Mucosa of gallbladder (tissue), 1 donor: ENCODE data around the gene RUFY2. TPM values are rescaled to one million over a fixed set of nuclear protein-coding genes. Genes with fewer than 3 reads are reported as not detected.

ENCODE experiments used
- DNase-seq: peaks from one replicate; pipeline ENCODE4 v3.0.0-alpha.2; 2020; ENCODE audit warnings: low spot score
- total RNA-seq: library from RNA; stranded (reverse); gene quantifications from one replicate; pipeline ENCODE4 v1.2.1, GENCODE V29; 2021
- donor health status: DM: no; HTN: no; CAD: no.

The RUFY2 gene
- total RNA-seq, 1 donor from 2014 or later, result 25.0 TPM

DNA sequence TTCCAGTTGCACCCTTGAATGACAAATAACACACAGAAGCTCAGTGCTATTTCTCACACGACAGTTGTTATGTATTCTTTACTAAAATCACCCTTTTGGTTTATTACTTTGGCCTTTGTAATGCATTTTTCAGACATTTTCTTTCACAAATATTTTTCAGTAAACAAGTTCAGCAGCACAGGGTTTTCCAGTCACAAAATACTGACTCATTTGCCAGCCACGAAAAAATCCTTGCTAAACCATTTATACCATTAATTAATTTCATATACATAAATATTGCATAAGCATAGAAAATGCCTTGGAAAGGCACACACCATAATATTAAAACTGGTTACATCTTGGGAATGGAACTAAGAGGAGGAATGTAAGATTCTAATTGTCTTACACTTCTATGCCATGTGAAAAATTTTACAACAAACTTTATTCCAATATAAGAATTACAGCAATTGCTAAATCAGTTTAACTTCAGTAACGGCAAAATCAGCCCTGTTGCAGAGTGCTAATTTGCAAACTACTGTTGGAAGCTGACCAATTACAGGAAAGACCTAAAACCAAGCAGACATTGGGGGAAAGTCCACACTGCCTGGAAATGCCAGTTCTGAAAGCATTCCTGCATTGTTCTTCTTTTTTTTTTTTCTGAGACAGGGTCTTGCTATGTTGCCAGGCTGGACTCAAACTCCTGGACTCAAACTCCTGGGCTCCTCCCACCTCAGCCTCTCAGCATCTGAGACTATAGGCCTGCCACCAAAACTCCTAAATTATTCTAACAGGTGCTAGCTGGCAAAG is 42.8 kb downstream of the RUFY2 start:
- no peak for DNase-seq

GRCh38 chr10:68362590-68362989 is 44.5 kb downstream of the RUFY2 start:
- no peak for DNase-seq

DNA sequence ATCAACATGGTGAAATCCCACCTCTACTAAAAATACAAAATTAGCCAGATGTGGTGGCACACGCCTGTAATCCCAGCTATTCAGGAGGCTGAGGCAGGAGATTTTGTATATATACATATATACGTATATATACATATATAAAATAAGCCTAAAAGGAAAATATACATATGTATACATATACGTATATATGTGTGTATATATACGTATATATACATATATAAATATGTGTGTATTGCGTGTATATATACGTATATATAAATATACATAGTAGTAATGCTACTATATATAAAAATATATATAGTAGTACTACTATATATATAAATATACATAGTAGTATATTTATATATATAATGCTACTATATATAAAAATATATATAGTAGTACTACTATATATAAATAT is 47.9 kb downstream of the RUFY2 start:
- DNase-seq, result no peak

DNA sequence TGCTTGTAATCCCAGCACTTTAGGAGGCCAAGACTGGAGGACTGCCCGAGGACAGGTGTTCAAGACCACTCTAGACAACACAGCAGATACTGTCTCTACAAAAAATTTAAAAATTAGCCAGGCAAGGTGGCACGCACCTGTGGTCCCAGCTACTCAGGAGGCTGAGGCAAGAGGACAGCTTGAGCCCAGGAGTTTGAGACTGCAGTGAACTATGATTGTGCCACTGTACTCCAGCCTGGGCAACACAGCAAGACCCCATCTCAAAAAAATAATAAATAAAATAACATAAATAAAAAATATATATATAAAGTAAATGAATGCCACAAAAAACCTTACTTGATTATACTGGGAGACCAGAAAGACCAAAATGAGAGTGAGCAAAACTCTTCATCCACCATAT is 53.5 kb downstream of the RUFY2 start:
- DNase-seq, result no peak

- peak; percentile 16 for DNase-seq
Measured at GRCh38 chr10:68348265-68348741, 58.8 kb downstream of the RUFY2 start.

GRCh38 chr10:68346774-68347173 is 60.3 kb downstream of the RUFY2 start:
- DNase-seq, result no peak

- no peak for DNase-seq
Measured at GRCh38 chr10:68345621-68346020, 61.5 kb downstream of the RUFY2 start.

DNA sequence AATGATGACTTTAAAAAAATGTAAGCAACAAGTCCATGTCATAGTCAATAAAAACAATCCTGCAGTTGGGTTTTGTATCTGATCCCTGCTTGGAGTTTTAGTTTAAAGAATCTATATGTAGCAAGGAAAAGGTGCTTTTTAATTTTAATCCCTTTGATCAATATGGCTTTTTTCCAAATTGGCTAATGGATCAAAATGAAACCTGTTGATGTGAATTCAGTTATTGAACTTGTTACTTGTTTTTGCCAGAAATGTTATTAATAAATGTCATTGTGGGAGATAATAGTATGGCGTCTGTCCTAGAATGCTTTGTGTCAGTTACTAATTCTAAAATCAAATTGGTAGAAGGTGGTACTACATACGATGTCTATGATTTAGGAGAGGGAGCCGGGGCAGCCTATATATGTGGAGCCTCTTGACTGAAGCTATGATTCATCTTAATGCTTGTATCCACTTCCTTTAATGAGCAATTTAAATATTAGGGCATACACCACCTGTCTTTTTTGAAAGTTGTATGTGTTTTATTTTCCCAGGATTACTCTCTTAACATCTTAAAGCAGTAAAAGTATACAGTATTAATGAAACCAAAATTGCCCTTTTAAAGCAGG is 64.1 kb downstream of the RUFY2 start:
- no peak for DNase-seq

DNA sequence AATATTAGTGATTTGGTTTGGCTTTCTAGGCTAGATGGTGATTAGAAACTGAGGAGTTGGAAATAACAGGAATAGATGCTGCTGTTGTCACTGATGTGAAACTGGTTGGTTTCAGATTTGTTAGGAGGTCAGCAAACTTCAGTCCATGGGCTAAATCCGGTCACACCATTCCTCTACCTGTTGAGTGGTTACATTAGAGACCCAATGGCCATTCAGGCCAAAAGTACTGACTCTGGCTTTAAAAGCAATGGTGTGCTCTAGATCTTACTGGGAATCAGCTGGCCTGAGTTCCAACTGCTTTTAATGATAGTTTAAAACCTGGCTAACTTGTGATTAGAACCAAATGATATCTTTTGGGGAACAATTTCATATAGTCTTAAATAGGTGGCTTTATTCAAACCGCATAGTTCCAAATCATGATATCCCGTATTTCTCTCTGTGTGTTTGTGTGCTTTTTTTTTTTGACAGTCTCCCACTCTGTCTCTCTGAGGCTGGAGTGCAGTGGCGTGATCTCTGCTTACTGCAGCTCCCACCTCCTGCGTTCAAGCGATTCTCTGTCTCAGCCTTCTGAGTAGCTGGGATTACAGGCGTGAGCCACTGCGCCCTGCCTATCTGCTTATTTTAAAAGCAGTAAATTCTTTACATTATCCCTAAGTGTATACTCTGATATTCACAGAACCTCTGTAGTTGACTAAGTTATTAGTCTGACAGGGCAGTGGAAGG is 66.6 kb downstream of the RUFY2 start:
- DNase-seq, result no peak

DNA sequence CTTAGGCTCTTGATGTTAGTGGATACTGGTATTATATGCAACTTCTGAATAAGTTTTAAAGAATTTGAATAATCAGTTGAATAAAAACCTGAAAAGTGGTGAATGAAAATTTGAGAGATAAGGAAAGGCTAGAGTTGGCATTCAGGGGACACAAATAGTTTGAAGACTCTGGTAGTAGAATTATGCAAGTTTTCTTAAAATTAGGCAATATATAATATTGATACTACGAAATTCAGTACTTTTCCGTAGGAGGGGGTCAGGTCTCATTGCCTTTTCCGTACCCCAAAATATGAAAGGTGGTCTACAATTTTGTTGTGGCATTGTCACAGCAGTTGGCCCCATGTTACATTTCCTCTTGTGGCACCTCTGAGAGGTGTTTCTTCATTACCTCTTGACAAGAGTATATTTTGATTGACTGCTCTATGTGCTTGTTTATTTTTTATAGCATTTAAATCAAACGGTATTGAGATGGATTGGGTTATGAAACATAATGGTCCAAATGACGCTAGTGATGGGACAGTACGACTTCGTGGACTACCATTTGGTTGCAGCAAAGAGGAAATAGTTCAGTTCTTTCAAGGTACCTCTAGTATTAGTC is 70.2 kb downstream of the RUFY2 start:
- DNase-seq, result no peak

GRCh38 chr10:68334672-68335467 is 72.2 kb downstream of the RUFY2 start:
- DNase-seq, result no peak

- DNase-seq, result no peak
Measured at GRCh38 chr10:68333440-68334431, 73.3 kb downstream of the RUFY2 start.

- no peak for DNase-seq
Measured at GRCh38 chr10:68333058-68333395, 74.0 kb downstream of the RUFY2 start.

DNA sequence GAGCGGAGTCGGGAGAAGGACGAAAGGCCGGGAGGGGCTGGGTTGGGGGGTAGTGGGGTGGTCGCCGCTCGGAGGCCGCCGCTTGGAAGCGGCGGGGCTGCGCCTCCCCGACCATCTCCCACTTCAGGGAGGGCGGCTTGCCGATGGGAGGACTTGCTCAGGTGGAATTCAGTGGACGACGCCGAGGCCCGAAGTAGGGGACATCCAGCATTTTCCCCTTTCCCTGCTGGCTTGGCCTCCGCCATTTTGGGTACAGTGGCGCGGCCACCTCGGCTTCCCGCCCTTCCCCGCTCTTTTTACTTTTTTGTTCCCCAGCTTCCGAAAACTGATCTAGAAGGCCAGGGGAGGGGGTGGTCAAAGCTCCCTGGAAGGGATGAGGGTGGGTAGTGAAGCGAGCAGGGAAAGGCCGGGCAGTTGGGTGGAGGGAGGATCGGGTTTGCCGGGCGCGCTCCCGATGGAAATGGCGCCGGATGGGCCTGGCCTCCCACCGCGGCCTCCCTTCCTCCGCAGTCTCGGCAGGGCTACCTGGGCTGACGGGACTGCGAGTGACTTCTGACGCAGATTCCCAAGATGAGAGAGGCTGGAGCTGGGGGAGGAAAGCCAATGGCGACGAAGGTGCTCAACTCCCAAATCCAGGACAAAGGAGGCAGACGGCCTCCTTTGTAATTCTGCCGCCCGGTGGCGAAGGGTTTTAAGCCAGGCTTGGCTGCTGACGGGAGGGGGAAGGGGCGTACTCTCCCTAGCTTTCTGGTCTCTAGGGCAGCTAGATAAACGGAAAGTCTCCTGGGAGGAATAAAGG is 74.6 kb downstream of the RUFY2 start, which contains the start of gene PBLD:
Gene PBLD, minus strand, starts transcription at position 670 of the 799 bp plus-strand sequence. CDS start 26,084 bp downstream, outside the sequence.
- DNase-seq, result peak; percentile 58

- DNase-seq, result peak; percentile 99
Measured at GRCh38 chr10:68331455-68332258, 75.4 kb downstream of the RUFY2 start, which contains the start of gene HNRNPH3. TSS of gene HNRNPH3 (plus strand) at chr10:68332064. CDS start at chr10:68337222, 5,158 bp downstream.

DNA sequence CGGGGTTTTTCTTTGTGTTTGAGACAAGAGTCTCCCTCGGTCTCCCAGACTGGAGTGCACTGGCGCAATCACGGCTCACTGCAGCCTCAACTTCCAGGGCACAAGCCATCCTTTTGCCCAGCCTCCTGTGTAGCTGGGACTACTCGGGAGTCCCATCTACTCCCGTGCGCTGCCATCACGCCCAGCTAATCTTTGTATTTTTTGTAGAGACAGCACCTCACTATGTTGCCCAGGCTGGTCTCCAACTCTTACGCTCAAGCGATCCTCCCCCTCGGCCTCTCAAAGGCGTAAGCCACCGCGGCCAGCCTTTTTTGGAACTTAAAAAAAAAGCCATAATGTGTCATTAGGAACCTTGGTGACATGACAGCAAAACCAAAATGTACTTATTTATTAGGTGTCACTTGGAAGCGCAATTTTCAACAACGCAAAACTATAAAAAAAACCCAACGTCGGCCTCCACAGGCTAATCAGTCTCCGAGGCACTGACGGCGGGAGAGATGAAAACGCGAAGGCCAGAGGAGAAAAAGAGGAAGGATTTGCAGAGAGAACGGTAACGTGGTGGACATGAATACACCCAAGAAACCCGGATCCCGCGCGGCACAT is 76.1 kb downstream of the RUFY2 start:
- peak; percentile 25 for DNase-seq

DNA sequence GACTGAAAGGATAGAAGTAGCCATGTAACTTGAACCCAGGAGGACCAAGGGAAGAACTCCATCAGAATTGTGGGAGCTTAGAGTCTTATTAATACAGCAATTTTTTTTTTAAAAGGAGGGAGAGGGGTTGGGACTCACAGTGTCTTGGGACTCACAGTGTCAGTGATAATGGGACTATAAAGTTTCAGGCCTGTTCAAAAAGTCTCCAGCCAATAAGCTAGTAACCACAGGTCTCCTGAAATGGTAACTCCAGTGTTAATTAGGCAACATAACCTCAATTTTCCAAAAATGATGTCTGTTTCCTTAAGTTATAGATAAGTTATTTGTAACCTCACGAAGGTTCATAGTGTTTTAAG is 77.6 kb downstream of the RUFY2 start:
- no peak for DNase-seq
